Measurements from ENCODE around the gene SH3BP4. TPM values are rescaled to one million over a fixed set of nuclear protein-coding genes. Genes with fewer than 3 reads are reported as not detected.

The SH3BP4 gene
- total and polyA plus RNA-seq, 2 of the 8 experiments (the other 6 are each of a cell fraction or from before 2014, with no cell fraction given), result 28.3 to 35.4 TPM

DNA sequence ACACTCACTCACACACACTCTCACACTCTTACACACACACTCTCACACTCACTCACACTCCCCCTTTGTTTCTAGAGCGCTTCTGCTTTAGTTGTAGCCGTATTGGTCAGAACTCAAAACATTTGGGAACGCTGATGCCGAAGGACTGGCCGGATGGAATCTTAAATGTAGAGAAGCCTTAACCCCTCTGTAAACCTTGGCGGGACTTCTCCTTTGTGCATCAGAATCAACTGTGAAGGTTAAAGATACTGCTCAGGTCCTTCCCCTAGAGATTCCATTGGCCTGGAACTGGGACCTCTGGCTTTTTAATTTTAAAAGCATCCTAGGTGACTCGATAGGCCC lies 18.3 kb downstream of the SH3BP4 start:
- Histone ChIP-seq H4K20me1 (replicated peaks in 1 of 2; ENCODE audit: control insufficient read depth in 1 of 2, insufficient read depth in 2 of 2, low read length in 2 of 2) (peaks cover 28 to 30% of the 10 kb centered on the region in 2 experiments), H4K5ac (ENCODE audit: insufficient read length, low read depth, low read length) (no peak overlapping the region), H2BK20ac (ENCODE audit: low read length) (peak overlapping the region; percentile 77; the same call in 1 of the 2 replicates), H2BK5ac (ENCODE audit: low read depth, low read length) (peak overlapping the region; percentile 88), H3K4me2 (ENCODE audit: insufficient read depth in 1 of 2, low read depth in 2 of 2, low read length in 2 of 2) (peak overlapping the region in 1 of 2 experiments; percentile 45; a peak in 1 of 4 replicates), H3K14ac (ENCODE audit: insufficient read length) (no peak overlapping the region), H2BK15ac (ENCODE audit: low read length) (peak overlapping the region; percentile 98), H3K56ac (replicated peaks; ENCODE audit: insufficient read length, low read depth, low read length) (no peak overlapping the region), H3K23ac (ENCODE audit: insufficient read length) (no peak overlapping the region), H3K27me3 (replicated peaks in 1 of 4; ENCODE audit: control insufficient read depth in 3 of 4, extremely low read depth in 1 of 4, insufficient read depth in 3 of 4, low read length in 3 of 4) (no peaks in the 10 kb centered on the region), H4K8ac (ENCODE audit: extremely low read depth, insufficient read depth, low read length) (no peak overlapping the region), H2AFZ (ENCODE audit: low read length) (no peak overlapping the region), H3K4me3 (ENCODE audit: extremely low read depth in 1 of 4, insufficient read depth in 2 of 4, low read depth in 3 of 4, low read length in 4 of 4) (no peak overlapping the region), H2BK120ac (replicated peaks; ENCODE audit: low read depth, low read length) (no peak overlapping the region), H3K23me2 (ENCODE audit: low read depth, low read length) (peaks cover 6% of the 10 kb centered on the region), H2BK12ac (ENCODE audit: low read depth, low read length) (peak overlapping the region; percentile 89; the same call in 1 of the 2 replicates), H2AK5ac (ENCODE audit: low read depth, low read length) (peak overlapping the region; percentile 96), H3K4me1 (replicated peaks in 1 of 4; ENCODE audit: control insufficient read depth in 3 of 4, insufficient read depth in 4 of 4, low read length in 3 of 4) (peaks cover 0 to 26% (median 16%) of the 10 kb centered on the region in 4 experiments; a peak in 6 of 7 replicates), H3K4ac (replicated peaks; ENCODE audit: insufficient read length, low read depth, low read length) (peak overlapping the region; percentile 74), H3K9me3 (ENCODE audit: insufficient read depth in 2 of 2, low read depth in 1 of 2, low read length in 1 of 2) (no peaks in the 10 kb centered on the region), H3K9ac (replicated peaks in 1 of 4; ENCODE audit: extremely low read depth in 1 of 4, low read depth in 3 of 4, low read length in 3 of 4) (no peak overlapping the region; a peak in 1 of 7 replicates), H3K18ac (ENCODE audit: extremely low read depth, low read length) (peak overlapping the region; percentile 64; the same call in 1 of the 2 replicates), H3K27ac (ENCODE audit: low read depth, low read length) (no peak overlapping the region), H3K36me3 (ENCODE audit: control insufficient read depth in 2 of 4, insufficient read depth in 4 of 4, low read length in 3 of 4) (peaks cover 0 to 8% (median 0%) of the 10 kb centered on the region in 4 experiments; a peak in 2 of 8 replicates), H3K79me1 (ENCODE audit: low read depth, low read length) (peaks cover 29% of the 10 kb centered on the region), H3K79me2 (ENCODE audit: control insufficient read depth in 1 of 2, insufficient read depth in 2 of 2, low read length in 2 of 2) (peaks cover 22 to 94% of the 10 kb centered on the region in 2 experiments), H4K91ac (replicated peaks; ENCODE audit: insufficient read length, low read length) (peak overlapping the region; percentile 95)
- no peak for DNase-seq (ENCODE audit: low read depth in 1 of 2, low spot score in 2 of 2)
- 90% methylated on average over 7 of the region's 7 CpGs; no CpG with 5 or more reads in 1 of the 2 experiments for WGBS, 2 experiments (ENCODE audit: extremely low coverage in 1 of 2, insufficient coverage in 1 of 2, insufficient read length in 1 of 2, insufficient replicate concordance in 2 of 2, low coverage in 1 of 2, low lambda C conversion rate in 2 of 2, missing lambda C conversion rate in 1 of 2)
- ChIA-PET POLR2A (ENCODE audit: partially characterized antibody) (no interaction called here), CTCF (ENCODE audit: partially characterized antibody) (interaction anchor here (1.0 to 2.2 kb wide), 3 partner anchors 13 to 133 kb away, joined by 3 to 8 read pairs (median 4); no protein-coding TSS in a partner anchor)
- FAIRE-seq, result no peak
- TF ChIP-seq, protein P1, sequence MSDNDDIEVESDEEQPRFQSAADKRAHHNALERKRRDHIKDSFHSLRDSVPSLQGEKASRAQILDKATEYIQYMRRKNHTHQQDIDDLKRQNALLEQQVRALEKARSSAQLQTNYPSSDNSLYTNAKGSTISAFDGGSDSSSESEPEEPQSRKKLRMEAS (IDR thresholded peaks at IDR 0.05), result no peak
- TF ChIP-seq CHD1 (IDR thresholded peaks at IDR 0.05; ENCODE audit: low read depth, low read length), result no peak
- TF ChIP-seq EZH2 (IDR thresholded peaks at IDR 0.05; ENCODE audit: low read depth, low read length, severe bottlenecking), result no peak
- no peak for TF ChIP-seq KDM1A (IDR thresholded peaks at IDR 0.05; ENCODE audit: borderline replicate concordance, low read length)
- TF ChIP-seq, protein P2, sequence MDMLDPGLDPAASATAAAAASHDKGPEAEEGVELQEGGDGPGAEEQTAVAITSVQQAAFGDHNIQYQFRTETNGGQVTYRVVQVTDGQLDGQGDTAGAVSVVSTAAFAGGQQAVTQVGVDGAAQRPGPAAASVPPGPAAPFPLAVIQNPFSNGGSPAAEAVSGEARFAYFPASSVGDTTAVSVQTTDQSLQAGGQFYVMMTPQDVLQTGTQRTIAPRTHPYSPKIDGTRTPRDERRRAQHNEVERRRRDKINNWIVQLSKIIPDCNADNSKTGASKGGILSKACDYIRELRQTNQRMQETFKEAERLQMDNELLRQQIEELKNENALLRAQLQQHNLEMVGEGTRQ (IDR thresholded peaks at IDR 0.05; ENCODE audit: low read length), result no peak
- TF ChIP-seq ASH2L (IDR thresholded peaks at IDR 0.05; ENCODE audit: low read length), result no peak
- TF ChIP-seq CBX8 (IDR thresholded peaks at IDR 0.05; ENCODE audit: borderline replicate concordance, low read depth, low read length), result no peak
- TF ChIP-seq EP300 (IDR thresholded peaks at IDR 0.05; ENCODE audit: borderline replicate concordance in 1 of 2, low read depth in 2 of 2, low read length in 2 of 2), result no peak
- no peak for TF ChIP-seq TAF7 (optimal IDR thresholded peaks at IDR 0.05; ENCODE audit: borderline replicate concordance, low read depth, low read length)
- TF ChIP-seq TCF12 (IDR thresholded peaks at IDR 0.05; ENCODE audit: low read depth, low read length), result no peak
- TF ChIP-seq RFX5 (IDR thresholded peaks at IDR 0.05; ENCODE audit: borderline replicate concordance, low read depth, low read length), result no peak
- TF ChIP-seq GABPA (IDR thresholded peaks at IDR 0.05; ENCODE audit: borderline replicate concordance, insufficient read depth, low read length), result no peak
